ENCODE data around the gene KHDRBS2.
"Not testable (repeated sequence)": the region's sequence is repeated elsewhere in the genome, so short reads cannot be mapped to it uniquely, and the experiment has no call there.

KHDRBS2 gene

GRCh38 chr6:61868507-61869080, 417.4 kb downstream of the KHDRBS2 start:
- no peak for DNase-seq (ENCODE audit: low read depth in 2 of 2)

GRCh38 chr6:61867635-61868034, 418.4 kb downstream of the KHDRBS2 start:
- DNase-seq (ENCODE audit: low read depth in 2 of 2) = no peak

GRCh38 chr6:61857541-61857940, 428.5 kb downstream of the KHDRBS2 start:
- no peak for DNase-seq (ENCODE audit: low read depth in 2 of 2)

GRCh38 chr6:61841958-61842357, 444.1 kb downstream of the KHDRBS2 start:
- DNase-seq (ENCODE audit: low read depth in 2 of 2) = no peak

GRCh38 chr6:61835237-61835636, 450.8 kb downstream of the KHDRBS2 start:
- no peak for DNase-seq (ENCODE audit: low read depth in 2 of 2)

GRCh38 chr6:61833176-61833755, 452.8 kb downstream of the KHDRBS2 start:
- no peak for DNase-seq (ENCODE audit: low read depth in 2 of 2)

GRCh38 chr6:61817716-61818115, 468.3 kb downstream of the KHDRBS2 start:
- DNase-seq (ENCODE audit: low read depth in 2 of 2) = no peak

- DNase-seq (ENCODE audit: low read depth in 2 of 2) = no peak
Measured at GRCh38 chr6:61810047-61810446, 476.0 kb downstream of the KHDRBS2 start.

GRCh38 chr6:61809004-61809595, 476.9 kb downstream of the KHDRBS2 start:
- DNase-seq (ENCODE audit: low read depth in 2 of 2) = no peak

- DNase-seq (ENCODE audit: low read depth in 2 of 2) = no peak
Measured at GRCh38 chr6:61787998-61788397, 498.0 kb downstream of the KHDRBS2 start.

- not testable (repeated sequence) for DNase-seq (ENCODE audit: low read depth in 2 of 2)
Measured at GRCh38 chr6:61769446-61769845, 516.6 kb downstream of the KHDRBS2 start.

GRCh38 chr6:61755739-61756138, 530.3 kb downstream of the KHDRBS2 start:
- DNase-seq (ENCODE audit: low read depth in 2 of 2) = no peak

- no peak for DNase-seq (ENCODE audit: low read depth in 2 of 2)
Measured at GRCh38 chr6:61751986-61752385, 534.0 kb downstream of the KHDRBS2 start.

- no peak for DNase-seq (ENCODE audit: low read depth in 2 of 2)
Measured at GRCh38 chr6:61745994-61746393, 540.0 kb downstream of the KHDRBS2 start.

GRCh38 chr6:61711849-61712248, 574.2 kb downstream of the KHDRBS2 start:
- no peak for DNase-seq (ENCODE audit: low read depth in 2 of 2)

GRCh38 chr6:61688165-61688564, 597.9 kb downstream of the KHDRBS2 start:
- no peak for DNase-seq (ENCODE audit: low read depth in 2 of 2)

GRCh38 chr6:61682562-61682961, 603.5 kb downstream of the KHDRBS2 start:
- no peak for DNase-seq (ENCODE audit: low read depth in 2 of 2)

GRCh38 chr6:61679625-61680024, 606.4 kb downstream of the KHDRBS2 start:
- DNase-seq (ENCODE audit: low read depth in 2 of 2) = no peak

- DNase-seq (ENCODE audit: low read depth in 2 of 2) = no peak
Measured at GRCh38 chr6:61675734-61676133, 610.3 kb downstream of the KHDRBS2 start.

GRCh38 chr6:61649845-61650244, 636.2 kb downstream of the KHDRBS2 start:
- DNase-seq (ENCODE audit: low read depth in 2 of 2) = no peak

- no peak for DNase-seq (ENCODE audit: low read depth in 2 of 2)
Measured at GRCh38 chr6:61640463-61640862, 645.6 kb downstream of the KHDRBS2 start.

Data from stimulated activated CD4-positive, alpha-beta T cell treated with anti-CD3 and anti-CD28 coated beads, Interleukin-12 subunit alpha, Interleukin-12 subunit beta, amount 100 ng/mL, for 24 hours (primary cell).